ENCODE results near the gene PHACTR4.

Gene PHACTR4

GRCh38 chr1:28450561-28450960, 81.0 kb downstream of the PHACTR4 start:
- TF ChIP-seq CTCF (IDR thresholded peaks at IDR 0.05), result no peak
- H3K9me3 ChIP-seq, result no peaks in the 10 kb centered on the region
- no peak overlapping the region for H3K4me3 ChIP-seq
- H3K27ac ChIP-seq, result no peak overlapping the region
- DNase-seq, result no peak
- no peaks in the 10 kb centered on the region for H3K27me3 ChIP-seq
- peaks cover 0 to 4% (median 2%) of the 10 kb centered on the region in 4 donors for H3K4me1 ChIP-seq
- H3K36me3 ChIP-seq, result no peaks in the 10 kb centered on the region
- intact Hi-C loops (cut with DNase I; ENCODE audit: low total_unique reads), result no loop called here

GRCh38 chr1:28451011-28451410, 81.5 kb downstream of the PHACTR4 start:
- intact Hi-C loops (cut with DNase I; ENCODE audit: low total_unique reads), result no loop called here

GRCh38 chr1:28456078-28456477, 86.5 kb downstream of the PHACTR4 start:
- H3K9me3 ChIP-seq, result no peaks in the 10 kb centered on the region
- H3K4me3 ChIP-seq, result no peak overlapping the region
- H3K27me3 ChIP-seq, result no peaks in the 10 kb centered on the region
- no peak for DNase-seq
- no peak for TF ChIP-seq CTCF (IDR thresholded peaks at IDR 0.05)
- peaks cover 0 to 13% (median 5%) of the 10 kb centered on the region in 3 donors for H3K36me3 ChIP-seq
- intact Hi-C loops (cut with DNase I; ENCODE audit: low total_unique reads), result no loop called here
- peaks cover 0 to 15% (median 12%) of the 10 kb centered on the region in 4 donors for H3K4me1 ChIP-seq
- no peak overlapping the region for H3K27ac ChIP-seq

More at GRCh38 chr1:28451011-28451410, 81.5 kb downstream of the PHACTR4 start:
- no peak for TF ChIP-seq CTCF (IDR thresholded peaks at IDR 0.05)
- H3K4me3 ChIP-seq, result no peak overlapping the region
- no peak overlapping the region for H3K27ac ChIP-seq
- no peak for DNase-seq
- H3K36me3 ChIP-seq, result no peaks in the 10 kb centered on the region
- H3K27me3 ChIP-seq, result no peaks in the 10 kb centered on the region
- H3K9me3 ChIP-seq, result no peaks in the 10 kb centered on the region
- peaks cover 0 to 9% (median 6%) of the 10 kb centered on the region in 4 donors for H3K4me1 ChIP-seq

- intact Hi-C loops (cut with DNase I; ENCODE audit: low total_unique reads), result no loop called here
These were observed 88.1 kb downstream of the PHACTR4 start for GRCh38 chr1:28457678-28458077.

GRCh38 chr1:28458237-28459228, 89.0 kb downstream of the PHACTR4 start:
- Histone ChIP-seq H3K27ac (no peak overlapping the region), H3K36me3 (peaks cover 0 to 33% (median 6%) of the 10 kb centered on the region in 3 donors), H3K9me3 (no peaks in the 10 kb centered on the region), H3K4me3 (no peak overlapping the region), H3K27me3 (no peaks in the 10 kb centered on the region), H3K4me1 (peaks cover 0 to 15% (median 12%) of the 10 kb centered on the region in 4 donors)
- intact Hi-C loops (cut with DNase I; ENCODE audit: low total_unique reads), result no loop called here
- no peak for DNase-seq
- TF ChIP-seq CTCF (IDR thresholded peaks at IDR 0.05), result no peak

More at GRCh38 chr1:28457678-28458077, 88.1 kb downstream of the PHACTR4 start:
- no peaks in the 10 kb centered on the region for H3K27me3 ChIP-seq
- H3K4me3 ChIP-seq, result no peak overlapping the region
- H3K4me1 ChIP-seq, result peaks cover 0 to 15% (median 12%) of the 10 kb centered on the region in 4 donors
- DNase-seq, result no peak
- H3K9me3 ChIP-seq, result no peaks in the 10 kb centered on the region
- H3K36me3 ChIP-seq, result peaks cover 0 to 24% (median 6%) of the 10 kb centered on the region in 3 donors
- no peak overlapping the region for H3K27ac ChIP-seq
- TF ChIP-seq CTCF (IDR thresholded peaks at IDR 0.05), result no peak

All from tibial artery (tissue), 4 donors.